GM12874 (cell line): ENCODE measurements around the gene NHEJ1.

Source experiments
- TF ChIP-seq, protein P1 (sequence below): IDR thresholded peaks from 2 replicates; pipeline ENCODE4 v1.5.1; 2011; ENCODE audit warnings: low read depth, mild to moderate bottlenecking, control low read depth, low read length, moderate library complexity; ENCODE audit not compliant: insufficient read depth

The NHEJ1 gene

DNA sequence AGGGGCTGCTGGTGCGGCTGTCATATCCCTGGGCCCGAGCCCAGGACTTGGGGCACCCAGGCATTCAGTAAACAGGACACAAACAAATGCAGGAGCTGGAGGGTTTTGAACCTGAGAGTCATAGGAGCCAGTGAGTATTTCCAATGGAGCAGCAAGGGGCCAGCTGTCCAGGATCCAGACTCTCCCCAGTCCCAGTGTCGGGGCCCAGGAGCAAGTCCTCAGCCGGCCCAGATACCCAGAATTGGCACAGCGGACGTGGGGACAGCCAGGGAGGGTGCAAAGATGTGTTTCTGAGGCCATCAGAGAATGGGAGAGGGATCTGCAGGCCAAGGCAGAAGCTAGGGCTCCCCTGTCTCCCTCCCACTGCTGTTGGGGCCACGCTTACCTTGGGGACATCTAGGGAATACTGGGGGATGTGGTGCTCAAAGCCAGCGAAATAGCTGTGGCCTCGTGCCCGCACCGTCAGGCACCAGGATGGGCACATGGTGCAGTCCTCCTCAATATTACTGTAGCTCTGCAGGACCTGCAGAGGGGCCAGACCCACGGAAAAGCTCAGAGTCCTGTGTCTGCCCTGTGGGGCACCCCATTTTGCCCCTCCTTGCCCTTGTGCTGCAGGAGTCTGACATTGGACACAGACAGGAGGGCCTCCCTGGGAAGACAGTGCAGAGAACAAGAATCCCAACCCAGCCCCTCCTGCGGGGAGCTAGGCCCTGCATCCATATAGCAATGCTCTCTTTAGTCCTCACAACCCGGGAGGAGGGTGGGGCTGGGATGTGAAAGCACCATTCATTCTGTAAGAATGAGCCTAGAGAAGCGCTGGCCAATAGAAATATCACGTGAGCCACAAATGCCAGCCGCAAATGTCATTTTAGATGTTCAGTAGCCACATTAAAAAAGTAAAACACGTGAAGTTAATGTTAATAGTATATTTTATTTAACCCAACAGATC lies 134.7 kb downstream of the NHEJ1 start:
- TF ChIP-seq, protein P1, sequence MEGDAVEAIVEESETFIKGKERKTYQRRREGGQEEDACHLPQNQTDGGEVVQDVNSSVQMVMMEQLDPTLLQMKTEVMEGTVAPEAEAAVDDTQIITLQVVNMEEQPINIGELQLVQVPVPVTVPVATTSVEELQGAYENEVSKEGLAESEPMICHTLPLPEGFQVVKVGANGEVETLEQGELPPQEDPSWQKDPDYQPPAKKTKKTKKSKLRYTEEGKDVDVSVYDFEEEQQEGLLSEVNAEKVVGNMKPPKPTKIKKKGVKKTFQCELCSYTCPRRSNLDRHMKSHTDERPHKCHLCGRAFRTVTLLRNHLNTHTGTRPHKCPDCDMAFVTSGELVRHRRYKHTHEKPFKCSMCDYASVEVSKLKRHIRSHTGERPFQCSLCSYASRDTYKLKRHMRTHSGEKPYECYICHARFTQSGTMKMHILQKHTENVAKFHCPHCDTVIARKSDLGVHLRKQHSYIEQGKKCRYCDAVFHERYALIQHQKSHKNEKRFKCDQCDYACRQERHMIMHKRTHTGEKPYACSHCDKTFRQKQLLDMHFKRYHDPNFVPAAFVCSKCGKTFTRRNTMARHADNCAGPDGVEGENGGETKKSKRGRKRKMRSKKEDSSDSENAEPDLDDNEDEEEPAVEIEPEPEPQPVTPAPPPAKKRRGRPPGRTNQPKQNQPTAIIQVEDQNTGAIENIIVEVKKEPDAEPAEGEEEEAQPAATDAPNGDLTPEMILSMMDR, result no peak
